ENCODE measurements around the gene ACADL. TPM values are rescaled to one million over a fixed set of nuclear protein-coding genes. Genes with fewer than 3 reads are reported as not detected.

Gene ACADL
- total and polyA plus RNA-seq, 2 of the 13 experiments (the other 11 are each of a cell fraction or from before 2014, with no cell fraction given): not detected

GRCh38 chr2:210159059-210159458 lies 66.2 kb downstream of the ACADL start:
- H3K9ac ChIP-seq (ENCODE audit: insufficient read depth, low read depth, low read length): no peak overlapping the region
- no peak for FAIRE-seq
- no peaks in the 10 kb centered on the region for H3K79me2 ChIP-seq (ENCODE audit: insufficient read depth, low read length)
- ChIA-PET POLR2A (no interaction called here), CTCF (ENCODE audit: low intra/inter-chr PET ratio, low total read pairs) (no interaction called here)
- in situ Hi-C loops (cut with HindIII; ENCODE audit: extremely low pct_ligation_motif_present, low pct_unique_long_range_greater_than_20kb): no loop called here
- H3K4me3 ChIP-seq (replicated peaks in 1 of 3; ENCODE audit: insufficient read depth in 1 of 3, low read depth in 2 of 3, low read length in 3 of 3): no peak overlapping the region
- peaks cover 0 to 7% of the 10 kb centered on the region in 2 experiments; a peak in 1 of 5 replicates for H3K36me3 ChIP-seq (replicated peaks in 1 of 2; ENCODE audit: control insufficient read depth in 1 of 2, insufficient read depth in 2 of 2, low read length in 2 of 2)
- H3K9me3 ChIP-seq (ENCODE audit: low read length): no peaks in the 10 kb centered on the region
- no TSS peak for BruUV-seq (replicated peaks)
- H3K4me2 ChIP-seq (ENCODE audit: low read depth, low read length): no peak overlapping the region
- peaks cover 10% of the 10 kb centered on the region for H3K4me1 ChIP-seq (ENCODE audit: insufficient read depth, low read length)
- H4K20me1 ChIP-seq (ENCODE audit: insufficient read depth, low read length): no peaks in the 10 kb centered on the region
- 98% methylated on average over 3 of the region's 3 CpGs for whole genome bisulfite sequencing (ENCODE audit: low lambda C conversion rate)
- intact Hi-C loops (cut with micrococcal nuclease; ENCODE audit: unreplicated experiment): no loop called here
- no peak for ATAC-seq
- no peak overlapping the region for H2AFZ ChIP-seq (ENCODE audit: low read length)
- H3K27me3 ChIP-seq (ENCODE audit: control insufficient read depth in 1 of 2, insufficient read depth in 2 of 2, low read length in 2 of 2): no peaks in the 10 kb centered on the region
- H3K27ac ChIP-seq (ENCODE audit: extremely low read length, insufficient read depth, low read length): no peak overlapping the region
- DNase-seq (ENCODE audit: low spot score): no peak
- TF ChIP-seq RARG (CRISPR knock-in tag; IDR thresholded peaks at IDR 0.05; ENCODE audit: low read depth) (no peak), ZNF142 (CRISPR knock-in tag; IDR thresholded peaks at IDR 0.05) (no peak), SRF (IDR thresholded peaks at IDR 0.05; ENCODE audit: low read depth, low read length) (no peak), ZNF180 (CRISPR knock-in tag; IDR thresholded peaks at IDR 0.05; ENCODE audit: borderline replicate concordance, low read depth) (no peak), GATAD1 (CRISPR knock-in tag; IDR thresholded peaks at IDR 0.05) (no peak), ZNF780A (CRISPR knock-in tag; IDR thresholded peaks at IDR 0.05) (no peak), ZNF260 (CRISPR knock-in tag; IDR thresholded peaks at IDR 0.05; ENCODE audit: borderline replicate concordance, low read depth) (no peak), SIN3B (IDR thresholded peaks at IDR 0.05; ENCODE audit: low read length) (no peak), ZNF660 (CRISPR knock-in tag; IDR thresholded peaks at IDR 0.05; ENCODE audit: borderline replicate concordance, low read depth) (no peak), ZNF678 (CRISPR knock-in tag; IDR thresholded peaks at IDR 0.05) (no peak), ZNF3 (CRISPR knock-in tag; IDR thresholded peaks at IDR 0.05) (no peak), FIP1L1 (IDR thresholded peaks at IDR 0.05; ENCODE audit: borderline replicate concordance, insufficient read depth, low read depth, low read length) (no peak), HNRNPLL (IDR thresholded peaks at IDR 0.05; ENCODE audit: low read depth, low read length, poor library complexity, severe bottlenecking) (no peak), ZBTB42 (CRISPR knock-in tag; IDR thresholded peaks at IDR 0.05) (no peak), RERE (CRISPR knock-in tag; IDR thresholded peaks at IDR 0.05; ENCODE audit: low read depth) (no peak), ZNF776 (CRISPR knock-in tag; IDR thresholded peaks at IDR 0.05) (no peak)

All from HepG2 (cell line).